H9 (cell line): ENCODE results near the gene AGA. TPM values are rescaled to one million over a fixed set of nuclear protein-coding genes. Genes with fewer than 3 reads are reported as not detected.

ENCODE experiments used
- DNase-seq: peaks from one replicate; pipeline ENCODE4 v3.0.0-alpha.2; 2017
- H2AFZ ChIP-seq: one replicate; pipeline ENCODE4 v1.6.1; 2013; ENCODE audit warnings: mild to moderate bottlenecking, low read length, control low read depth, moderate library complexity
- H2AK5ac ChIP-seq: 2 replicates; pipeline ENCODE4 v1.6.1; 2013; ENCODE audit warnings: low read length, control low read depth, mixed read lengths; ENCODE audit not compliant: insufficient read length
- H2BK120ac ChIP-seq: one replicate; pipeline ENCODE4 v1.6.1; 2013; ENCODE audit warnings: low read depth, mild to moderate bottlenecking, low read length, control low read depth, inconsistent platforms; ENCODE audit not compliant: poor library complexity, severe bottlenecking
- H2BK12ac ChIP-seq: 2 replicates; pipeline ENCODE4 v1.6.1; 2013; ENCODE audit warnings: low read length, control low read depth, mixed read lengths, low read depth; ENCODE audit not compliant: insufficient read length
- H2BK15ac ChIP-seq: 2 replicates; pipeline ENCODE4 v1.6.1; 2013; ENCODE audit warnings: low read depth, low read length, control low read depth
- H2BK20ac ChIP-seq: one replicate; pipeline ENCODE4 v1.6.1; 2013; ENCODE audit warnings: low read depth, mild to moderate bottlenecking, low read length, control low read depth, inconsistent platforms; ENCODE audit not compliant: poor library complexity, severe bottlenecking
- H2BK5ac ChIP-seq: 2 replicates; pipeline ENCODE4 v1.6.1; 2013; ENCODE audit warnings: low read length, control low read depth, mixed read lengths; ENCODE audit not compliant: insufficient read length
- H3K14ac ChIP-seq: 2 replicates; pipeline ENCODE4 v1.6.1; 2013; ENCODE audit warnings: low read length, control low read depth; ENCODE audit not compliant: insufficient read depth
- H3K18ac ChIP-seq: 2 replicates; pipeline ENCODE4 v1.6.1; 2013; ENCODE audit warnings: low read depth, mild to moderate bottlenecking, mixed read lengths, low read length, control low read depth; ENCODE audit not compliant: insufficient read length
- H3K23ac ChIP-seq: 2 replicates; pipeline ENCODE4 v1.6.1; 2013; ENCODE audit warnings: low read length, control low read depth, mixed read lengths, low read depth; ENCODE audit not compliant: insufficient read length
- H3K23me2 ChIP-seq: 2 replicates; pipeline ENCODE4 v1.6.1; 2013; ENCODE audit warnings: low read depth, mild to moderate bottlenecking, mixed read lengths, low read length, control low read depth; ENCODE audit not compliant: insufficient read length, poor library complexity, severe bottlenecking
- H3K27ac ChIP-seq: 2 replicates; pipeline ENCODE4 v1.5.1; 2013; ENCODE audit warnings: low read length, control low read depth, mixed read lengths, low read depth; ENCODE audit not compliant: insufficient read length
- H3K27me3 ChIP-seq: 2 replicates; pipeline ENCODE4 v1.6.1; 2013; ENCODE audit warnings: low read length, control low read depth, inconsistent platforms; ENCODE audit not compliant: insufficient read depth
- H3K4ac ChIP-seq: 2 replicates; pipeline ENCODE4 v1.6.1; 2013; ENCODE audit warnings: low read depth, mild to moderate bottlenecking, control low read depth, inconsistent platforms, low read length, moderate library complexity
- H3K4me1 ChIP-seq: 2 replicates; pipeline ENCODE4 v1.6.1; 2013; ENCODE audit warnings: low read length, control low read depth, inconsistent platforms; ENCODE audit not compliant: insufficient read depth
- H3K4me2 ChIP-seq: 2 replicates; pipeline ENCODE4 v1.6.1; 2013; ENCODE audit warnings: low read length, control low read depth, mixed read lengths; ENCODE audit not compliant: insufficient read length, insufficient read depth
- H3K56ac ChIP-seq: 2 replicates; pipeline ENCODE4 v1.6.1; 2013; ENCODE audit warnings: low read depth, mild to moderate bottlenecking, mixed read lengths, low read length, control low read depth; ENCODE audit not compliant: insufficient read length
- H3K79me1 ChIP-seq: 2 replicates; pipeline ENCODE4 v1.6.1; 2013; ENCODE audit warnings: low read depth, mild to moderate bottlenecking, moderate library complexity, low read length, control low read depth, inconsistent platforms; ENCODE audit not compliant: insufficient read depth, poor library complexity, severe bottlenecking
- H3K79me2 ChIP-seq: 2 replicates; pipeline ENCODE4 v1.6.1; 2013; ENCODE audit warnings: low read length, control low read depth, inconsistent platforms; ENCODE audit not compliant: insufficient read depth
- H3K9ac ChIP-seq: 2 replicates; pipeline ENCODE4 v1.6.1; 2013; ENCODE audit warnings: low read length, control low read depth, mixed read lengths; ENCODE audit not compliant: insufficient read length; ENCODE audit errors: extremely low read depth
- H3K9me3 ChIP-seq: one replicate; pipeline ENCODE4 v1.6.1; 2013; ENCODE audit warnings: low read depth, low read length, inconsistent platforms; ENCODE audit not compliant: control insufficient read depth
- H3T11ph ChIP-seq: one replicate; pipeline ENCODE4 v1.6.1; 2013; ENCODE audit warnings: mild to moderate bottlenecking, low read length, control low read depth, inconsistent platforms
- H4K20me1 ChIP-seq: one replicate; pipeline ENCODE4 v1.6.1; 2013; ENCODE audit not compliant: control insufficient read depth, insufficient read length, insufficient read depth
- H4K5ac ChIP-seq: 2 replicates; pipeline ENCODE4 v1.6.1; 2013; ENCODE audit warnings: low read depth, mild to moderate bottlenecking, mixed read lengths, low read length, control low read depth; ENCODE audit not compliant: insufficient read length
- H4K8ac ChIP-seq: replicated peaks from 2 replicates; pipeline ENCODE4 v1.6.1; 2013; ENCODE audit warnings: low read length, control low read depth, mixed read lengths, low read depth; ENCODE audit not compliant: insufficient read length
- H4K91ac ChIP-seq: 2 replicates; pipeline ENCODE4 v1.6.1; 2013; ENCODE audit warnings: low read depth, mild to moderate bottlenecking, moderate library complexity, mixed read lengths, low read length, control low read depth; ENCODE audit not compliant: insufficient read length
- H3K27ac Mint-ChIP-seq, 3 experiments: 2 replicates in 2 of 3; 3 replicates in 1 of 3; pipeline ENCODE4 v1.8.0; 2020 to 2021; ENCODE audit warnings: mixed read lengths in 3 of 3, mild to moderate bottlenecking in 1 of 3, moderate library complexity in 1 of 3
- H3K27me3 Mint-ChIP-seq: 2 replicates; pipeline ENCODE4 v1.8.0; 2021; ENCODE audit warnings: low read depth, mild to moderate bottlenecking, moderate library complexity, mixed read lengths
- H3K36me3 Mint-ChIP-seq, 3 experiments: 2 replicates in 2 of 3; 3 replicates in 1 of 3; pipeline ENCODE4 v1.8.0; 2020 to 2021; ENCODE audit warnings: low read depth in 3 of 3, mixed read lengths in 3 of 3; ENCODE audit not compliant: insufficient read depth in 1 of 3
- H3K4me1 Mint-ChIP-seq, 2 experiments: 2 replicates each; pipeline ENCODE4 v1.8.0; 2020; ENCODE audit warnings: mixed read lengths in 2 of 2
- H3K4me3 Mint-ChIP-seq, 2 experiments: 2 replicates in 1 of 2; 3 replicates in 1 of 2; pipeline ENCODE4 v1.8.0; 2020 to 2021; ENCODE audit warnings: mild to moderate bottlenecking in 2 of 2, mixed read lengths in 2 of 2, moderate library complexity in 1 of 2
- H3K9me3 Mint-ChIP-seq, 2 experiments: 2 replicates in 1 of 2; 3 replicates in 1 of 2; pipeline ENCODE4 v1.8.0; 2020; ENCODE audit warnings: mild to moderate bottlenecking in 2 of 2, mixed read lengths in 2 of 2, moderate library complexity in 1 of 2
- WGBS: extraction: QIAGEN DNeasy Blood & Tissue Kit; methylation state at CpG from one replicate; pipeline ENCODE4 v1.1.7; 2013; ENCODE audit warnings: missing lambda C conversion rate, low lambda C conversion rate, mixed read lengths; ENCODE audit not compliant: insufficient read length; ENCODE audit errors: extremely low coverage; 5-methylcytosine and 5-hydroxymethylcytosine counted together
- total RNA-seq: library from RNA; stranded (reverse); gene quantifications from 2 replicates; pipeline ENCODE4 v1.2.1, GENCODE V29; 2021
- TF ChIP-seq, protein P1 (sequence below): fragments of 200-600 bp; sonication (generic); conservative IDR thresholded peaks from 3 replicates; pipeline ENCODE4 v1.8.0; 2021; ENCODE audit warnings: antibody characterized with exemption, mild to moderate bottlenecking

Gene AGA
- total RNA-seq, 1 experiment from 2014 or later: 10.0 TPM

DNA sequence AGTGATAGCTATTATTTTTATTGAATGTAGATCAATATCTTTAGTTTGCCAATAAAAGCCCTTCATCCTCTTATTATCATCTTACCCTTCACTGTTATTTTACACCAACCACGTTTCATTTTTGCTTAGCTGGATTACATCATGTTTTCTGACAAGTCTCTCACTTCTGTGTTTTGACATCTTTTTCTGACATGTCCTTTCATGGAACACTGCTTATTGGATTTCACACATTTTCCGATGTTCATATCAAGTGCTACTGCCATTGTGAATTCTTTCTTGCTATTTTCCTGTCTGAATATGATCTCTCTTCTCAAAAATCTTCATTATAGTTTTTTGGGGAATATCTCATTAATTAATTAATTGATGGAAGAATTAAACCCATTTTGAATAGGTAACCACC is 48.5 kb upstream of the AGA start:
- Histone ChIP-seq H2BK5ac (no peak overlapping the region), H3K18ac (no peak overlapping the region)

More for the DNA sequence above, 48.5 kb upstream of the AGA start:
- H3K56ac ChIP-seq: no peak overlapping the region
- H3K27ac Mint-ChIP-seq: no peak overlapping the region
- H3K4me1 ChIP-seq: no peaks in the 10 kb centered on the region
- H2AFZ ChIP-seq: no peak overlapping the region
- no peak overlapping the region for H2AK5ac ChIP-seq
- no peak overlapping the region for H3K23ac ChIP-seq
- no peaks in the 10 kb centered on the region for H3K9me3 Mint-ChIP-seq
- no peaks in the 10 kb centered on the region for H3K27me3 ChIP-seq
- no peak overlapping the region for H2BK12ac ChIP-seq
- no peak overlapping the region for H3K4ac ChIP-seq
- H3K4me2 ChIP-seq: no peak overlapping the region
- no peak overlapping the region for H2BK120ac ChIP-seq
- H2BK15ac ChIP-seq: no peak overlapping the region
- no peak overlapping the region for H3K14ac ChIP-seq
- no peaks in the 10 kb centered on the region for H3K79me1 ChIP-seq
- H4K8ac ChIP-seq: no peak overlapping the region
- no peak overlapping the region for H3K9ac ChIP-seq
- no peak overlapping the region for H4K91ac ChIP-seq
- H3K4me3 Mint-ChIP-seq: no peak overlapping the region
- no peaks in the 10 kb centered on the region for H3K36me3 Mint-ChIP-seq
- TF ChIP-seq, protein P1, sequence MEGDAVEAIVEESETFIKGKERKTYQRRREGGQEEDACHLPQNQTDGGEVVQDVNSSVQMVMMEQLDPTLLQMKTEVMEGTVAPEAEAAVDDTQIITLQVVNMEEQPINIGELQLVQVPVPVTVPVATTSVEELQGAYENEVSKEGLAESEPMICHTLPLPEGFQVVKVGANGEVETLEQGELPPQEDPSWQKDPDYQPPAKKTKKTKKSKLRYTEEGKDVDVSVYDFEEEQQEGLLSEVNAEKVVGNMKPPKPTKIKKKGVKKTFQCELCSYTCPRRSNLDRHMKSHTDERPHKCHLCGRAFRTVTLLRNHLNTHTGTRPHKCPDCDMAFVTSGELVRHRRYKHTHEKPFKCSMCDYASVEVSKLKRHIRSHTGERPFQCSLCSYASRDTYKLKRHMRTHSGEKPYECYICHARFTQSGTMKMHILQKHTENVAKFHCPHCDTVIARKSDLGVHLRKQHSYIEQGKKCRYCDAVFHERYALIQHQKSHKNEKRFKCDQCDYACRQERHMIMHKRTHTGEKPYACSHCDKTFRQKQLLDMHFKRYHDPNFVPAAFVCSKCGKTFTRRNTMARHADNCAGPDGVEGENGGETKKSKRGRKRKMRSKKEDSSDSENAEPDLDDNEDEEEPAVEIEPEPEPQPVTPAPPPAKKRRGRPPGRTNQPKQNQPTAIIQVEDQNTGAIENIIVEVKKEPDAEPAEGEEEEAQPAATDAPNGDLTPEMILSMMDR: no peak
- H3K9me3 ChIP-seq: no peaks in the 10 kb centered on the region
- H4K20me1 ChIP-seq: no peaks in the 10 kb centered on the region
- no peaks in the 10 kb centered on the region; a peak in 1 of 4 replicates for H3K4me1 Mint-ChIP-seq
- no CpG with 5 or more reads among the region's 2 CpGs for WGBS
- H2BK20ac ChIP-seq: no peak overlapping the region
- no peak overlapping the region for H3T11ph ChIP-seq
- no peak overlapping the region for H4K5ac ChIP-seq
- H3K79me2 ChIP-seq: no peaks in the 10 kb centered on the region
- DNase-seq: no peak
- no peaks in the 10 kb centered on the region for H3K27me3 Mint-ChIP-seq
- H3K27ac ChIP-seq: no peak overlapping the region
- H3K23me2 ChIP-seq: no peaks in the 10 kb centered on the region
